CD14-positive monocyte (primary cell): ENCODE data around the gene CTTN. TPM values are rescaled to one million over a fixed set of nuclear protein-coding genes. Genes with fewer than 3 reads are reported as not detected.

ENCODE experiments used
- DNase-seq, 3 donors: peaks; one replicate each; pipeline ENCODE4 v3.0.0-alpha.2; 2011 to 2022
- H2AFZ ChIP-seq: 2 replicates; pipeline ENCODE4 v1.6.0; 2012; ENCODE audit warnings: mild to moderate bottlenecking, low read depth, low read length, inconsistent platforms; ENCODE audit not compliant: insufficient read depth, poor library complexity, severe bottlenecking
- H3K27ac ChIP-seq, 2 donors: 1 replicate in 1 of 2; 2 replicates in 1 of 2; pipeline ENCODE4 v1.5.1; 2012 to 2013; ENCODE audit warnings: low read length in 2 of 2, control low read depth in 1 of 2, inconsistent platforms in 1 of 2, low read depth in 1 of 2, mild to moderate bottlenecking in 1 of 2
- H3K27me3 ChIP-seq, 2 donors: one replicate each; pipeline versions ENCODE4 v1.6.0 to v1.6.1; 2011 to 2013; ENCODE audit warnings: low read length in 2 of 2; ENCODE audit not compliant: control insufficient read depth in 2 of 2, insufficient read depth in 2 of 2
- H3K36me3 ChIP-seq, 2 donors: replicated peaks in 1 of 2; 1 replicate in 1 of 2; 2 replicates in 1 of 2; pipeline versions ENCODE4 v1.5.1 to v1.6.1; 2012 to 2013; ENCODE audit warnings: low read length in 2 of 2, control low read depth in 1 of 2, inconsistent platforms in 1 of 2, mild to moderate bottlenecking in 1 of 2; ENCODE audit not compliant: insufficient read depth in 2 of 2, control insufficient read depth in 1 of 2
- H3K4me1 ChIP-seq, 2 donors: 1 replicate in 1 of 2; 2 replicates in 1 of 2; pipeline versions ENCODE4 v1.5.1 to v1.6.1; 2012 to 2013; ENCODE audit warnings: low read length in 2 of 2, control low read depth in 1 of 2, inconsistent platforms in 1 of 2, mild to moderate bottlenecking in 1 of 2, moderate library complexity in 1 of 2; ENCODE audit not compliant: insufficient read depth in 2 of 2, control insufficient read depth in 1 of 2
- H3K4me2 ChIP-seq: replicated peaks from 2 replicates; pipeline ENCODE3; 2012; ENCODE audit warnings: low read length, moderate library complexity, mild to moderate bottlenecking; ENCODE audit not compliant: poor library complexity, severe bottlenecking; ENCODE audit errors: extremely low read depth
- H3K4me3 ChIP-seq, 3 experiments: fragments of 200-600 bp in 1 of 3; sonication (generic) in 1 of 3; replicated peaks in 1 of 3; 1 replicate in 2 of 3; 2 replicates in 1 of 3; pipeline ENCODE4 v1.5.1; 2011 to 2013; ENCODE audit warnings: low read length in 3 of 3, mild to moderate bottlenecking in 3 of 3, control low read depth in 2 of 3, low read depth in 2 of 3, inconsistent platforms in 1 of 3, moderate library complexity in 1 of 3
- H3K79me2 ChIP-seq: 2 replicates; pipeline ENCODE4 v1.6.0; 2012; ENCODE audit warnings: mild to moderate bottlenecking, control low read depth, inconsistent platforms, low read length, moderate library complexity; ENCODE audit not compliant: insufficient read depth
- H3K9ac ChIP-seq: 2 replicates; pipeline ENCODE4 v1.6.0; 2017; ENCODE audit warnings: low read length, mild to moderate bottlenecking; ENCODE audit not compliant: insufficient read depth, poor library complexity, severe bottlenecking
- H3K9me3 ChIP-seq, 2 donors: replicated peaks in 1 of 2; 1 replicate in 1 of 2; 2 replicates in 1 of 2; pipeline versions ENCODE4 v1.5.1 to v1.6.1; 2012 to 2013; ENCODE audit warnings: low read length in 2 of 2, control low read depth in 1 of 2; ENCODE audit not compliant: control insufficient read depth in 1 of 2, insufficient read depth in 1 of 2
- H4K20me1 ChIP-seq: 2 replicates; pipeline ENCODE4 v1.6.0; 2012; ENCODE audit warnings: mild to moderate bottlenecking, low read length, control low read depth, moderate library complexity; ENCODE audit not compliant: insufficient read depth
- H3K27ac Mint-ChIP-seq, 7 donors: one replicate each; pipeline ENCODE4 v1.8.0; 2020; ENCODE audit warnings: mild to moderate bottlenecking in 7 of 7, mixed read lengths in 7 of 7, moderate library complexity in 6 of 7, inconsistent platforms in 2 of 7
- H3K27me3 Mint-ChIP-seq, 3 donors: one replicate each; pipeline ENCODE4 v1.8.0; 2021 to 2022; ENCODE audit warnings: low read depth in 3 of 3, mild to moderate bottlenecking in 3 of 3, mixed read lengths in 3 of 3, moderate library complexity in 3 of 3, inconsistent platforms in 1 of 3
- H3K36me3 Mint-ChIP-seq, 2 donors: one replicate each; pipeline ENCODE4 v1.8.0; 2020; ENCODE audit warnings: mixed read lengths in 2 of 2, inconsistent platforms in 1 of 2, mild to moderate bottlenecking in 1 of 2
- H3K4me1 Mint-ChIP-seq: one replicate; pipeline ENCODE4 v1.8.0; 2020; ENCODE audit warnings: mild to moderate bottlenecking, mixed read lengths
- H3K4me3 Mint-ChIP-seq, 2 donors: one replicate each; pipeline ENCODE4 v1.8.0; 2020; ENCODE audit warnings: mild to moderate bottlenecking in 2 of 2, mixed read lengths in 2 of 2, moderate library complexity in 1 of 2
- H3K9me3 Mint-ChIP-seq, 7 donors: one replicate each; pipeline ENCODE4 v1.8.0; 2020 to 2022; ENCODE audit warnings: mixed read lengths in 7 of 7, mild to moderate bottlenecking in 6 of 7, moderate library complexity in 6 of 7, inconsistent platforms in 2 of 7
- WGBS: methylation state at CpG from one replicate; pipeline ENCODE4 v1.1.5; 2013; ENCODE audit warnings: missing lambda C conversion rate; ENCODE audit not compliant: insufficient coverage; 5-methylcytosine and 5-hydroxymethylcytosine counted together
- intact Hi-C, 2 donors: fragments of 100-400 bp; cut with micrococcal nuclease; formaldehyde crosslinking; loops; one replicate each; pipeline versions ENCODE4 v1.15.0 to v1.15.1; 2023
- polyA plus RNA-seq, 3 donors: library from polyadenylated mRNA; depleted of rRNA in 1 of 3; unstranded in 2 of 3; stranded (reverse) in 1 of 3; fragments of 300-500 nt in 2 of 3; fragments of >200 nt in 1 of 3; fragmentation: Illumina TruSeq in 2 of 3; gene quantifications; 1 replicate in 2 of 3; 2 replicates in 1 of 3; pipeline ENCODE4 v1.2.3, GENCODE V29; 2012 to 2021
- TF ChIP-seq, protein P1 (sequence below): fragments of 200-600 bp; IDR thresholded peaks from one replicate; pipeline ENCODE4 v1.8.0; 2022; ENCODE audit warnings: antibody characterized with exemption, mild to moderate bottlenecking

The CTTN gene
- polyA plus RNA-seq, 3 donors = 0.05 to 0.11 TPM; not detected in 1

DNA sequence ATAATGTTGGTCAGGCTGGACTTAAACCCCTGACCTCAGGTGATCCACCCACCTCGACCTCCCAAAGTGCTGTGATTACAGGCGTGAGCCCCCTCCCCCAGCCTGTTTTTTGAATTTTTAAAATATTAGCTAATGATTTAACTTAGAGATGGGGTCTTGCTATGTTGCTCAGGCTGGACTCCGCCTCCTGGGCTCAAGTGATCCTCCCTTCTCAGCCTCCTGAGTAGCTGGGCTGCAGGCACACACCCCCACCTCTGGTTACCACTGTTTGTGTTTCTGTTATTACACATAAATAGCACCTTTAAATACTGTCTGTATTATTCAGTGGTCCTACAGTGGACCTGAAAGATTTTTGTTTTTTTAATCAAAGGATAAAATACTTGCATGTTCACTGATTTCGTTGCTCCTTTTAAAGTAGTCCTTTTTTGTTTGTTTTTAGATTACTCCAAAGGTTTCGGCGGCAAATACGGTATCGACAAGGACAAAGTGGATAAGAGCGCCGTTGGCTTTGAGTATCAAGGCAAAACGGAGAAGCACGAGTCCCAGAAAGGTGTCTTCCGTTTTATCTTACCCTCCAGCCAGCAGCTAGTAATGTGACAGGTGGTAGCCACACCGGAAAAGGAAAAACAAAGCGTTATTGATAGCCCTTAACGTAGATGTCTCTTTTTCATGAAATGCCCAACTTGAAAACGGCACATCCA, 21.1 kb downstream of the CTTN start:
- H3K4me3 Mint-ChIP-seq = peak overlapping the region in 1 of 2 donors; percentile 72
- no peak overlapping the region for H3K27ac Mint-ChIP-seq
- Histone ChIP-seq H3K79me2 (no peaks in the 10 kb centered on the region), H3K4me2 (no peak overlapping the region), H3K4me3 (no peak overlapping the region), H3K27me3 (peaks cover 15 to 97% of the 10 kb centered on the region in 2 donors), H3K9me3 (peaks cover 0 to 6% of the 10 kb centered on the region in 2 donors), H3K9ac (no peak overlapping the region), H4K20me1 (peaks cover 8% of the 10 kb centered on the region), H3K4me1 (peaks cover 22 to 26% of the 10 kb centered on the region in 2 donors), H3K36me3 (no peaks in the 10 kb centered on the region), H3K27ac (no peak overlapping the region), H2AFZ (no peak overlapping the region)
- intact Hi-C loops = loop anchor here in 1 of 2 donors (10.0 kb wide), 1 partner anchor 215 kb away; the partner anchor contains the start of gene FADD
- H3K9me3 Mint-ChIP-seq = peaks cover 0 to 9% (median 5%) of the 10 kb centered on the region in 7 donors
- H3K36me3 Mint-ChIP-seq = no peaks in the 10 kb centered on the region
- no peak for DNase-seq
- peaks cover 25% of the 10 kb centered on the region for H3K4me1 Mint-ChIP-seq
- 97% methylated on average over 13 of the region's 17 CpGs for WGBS
- TF ChIP-seq, protein P1, sequence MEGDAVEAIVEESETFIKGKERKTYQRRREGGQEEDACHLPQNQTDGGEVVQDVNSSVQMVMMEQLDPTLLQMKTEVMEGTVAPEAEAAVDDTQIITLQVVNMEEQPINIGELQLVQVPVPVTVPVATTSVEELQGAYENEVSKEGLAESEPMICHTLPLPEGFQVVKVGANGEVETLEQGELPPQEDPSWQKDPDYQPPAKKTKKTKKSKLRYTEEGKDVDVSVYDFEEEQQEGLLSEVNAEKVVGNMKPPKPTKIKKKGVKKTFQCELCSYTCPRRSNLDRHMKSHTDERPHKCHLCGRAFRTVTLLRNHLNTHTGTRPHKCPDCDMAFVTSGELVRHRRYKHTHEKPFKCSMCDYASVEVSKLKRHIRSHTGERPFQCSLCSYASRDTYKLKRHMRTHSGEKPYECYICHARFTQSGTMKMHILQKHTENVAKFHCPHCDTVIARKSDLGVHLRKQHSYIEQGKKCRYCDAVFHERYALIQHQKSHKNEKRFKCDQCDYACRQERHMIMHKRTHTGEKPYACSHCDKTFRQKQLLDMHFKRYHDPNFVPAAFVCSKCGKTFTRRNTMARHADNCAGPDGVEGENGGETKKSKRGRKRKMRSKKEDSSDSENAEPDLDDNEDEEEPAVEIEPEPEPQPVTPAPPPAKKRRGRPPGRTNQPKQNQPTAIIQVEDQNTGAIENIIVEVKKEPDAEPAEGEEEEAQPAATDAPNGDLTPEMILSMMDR = no peak
- H3K27me3 Mint-ChIP-seq = peaks cover 82 to 100% (median 94%) of the 10 kb centered on the region in 3 donors

DNA sequence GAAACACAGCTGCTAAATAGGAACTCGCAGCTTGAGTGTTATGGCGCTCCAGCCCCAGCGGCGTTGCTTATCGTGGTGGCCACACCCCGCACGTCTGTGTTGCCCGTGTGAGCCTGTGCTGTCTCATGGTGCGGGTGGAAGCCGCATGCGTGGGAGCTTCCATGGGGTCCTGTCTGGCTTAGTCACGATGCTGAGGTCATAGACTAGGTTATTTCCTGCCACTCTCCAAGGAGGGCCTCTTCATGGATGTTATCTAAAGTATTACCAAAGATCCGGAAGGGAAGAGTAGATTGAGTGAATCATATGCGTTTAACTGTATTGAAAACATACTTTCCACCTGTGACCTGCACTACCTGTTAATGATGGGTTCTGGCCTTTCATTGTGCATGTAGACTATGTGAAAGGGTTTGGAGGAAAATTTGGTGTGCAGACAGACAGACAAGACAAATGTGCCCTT, 21.7 kb downstream of the CTTN start:
- Histone ChIP-seq H3K27ac (no peak overlapping the region), H3K36me3 (no peaks in the 10 kb centered on the region), H2AFZ (no peak overlapping the region), H3K9ac (no peak overlapping the region), H3K27me3 (peaks cover 15 to 97% of the 10 kb centered on the region in 2 donors), H4K20me1 (peaks cover 8% of the 10 kb centered on the region), H3K4me2 (no peak overlapping the region), H3K4me1 (peaks cover 24 to 26% of the 10 kb centered on the region in 2 donors), H3K4me3 (no peak overlapping the region), H3K79me2 (no peaks in the 10 kb centered on the region), H3K9me3 (peaks cover 0 to 6% of the 10 kb centered on the region in 2 donors)
- H3K4me3 Mint-ChIP-seq = peak overlapping the region in 1 of 2 donors; percentile 72
- H3K27me3 Mint-ChIP-seq = peaks cover 80 to 100% (median 94%) of the 10 kb centered on the region in 3 donors
- H3K27ac Mint-ChIP-seq = no peak overlapping the region
- H3K36me3 Mint-ChIP-seq = no peaks in the 10 kb centered on the region
- intact Hi-C loops = loop anchor here in 1 of 2 donors (10.0 kb wide), 1 partner anchor 215 kb away; the partner anchor contains the start of gene FADD
- 90% methylated on average over 12 of the region's 14 CpGs for WGBS
- H3K4me1 Mint-ChIP-seq = peaks cover 24% of the 10 kb centered on the region
- DNase-seq = no peak
- peaks cover 0 to 9% (median 5%) of the 10 kb centered on the region in 7 donors for H3K9me3 Mint-ChIP-seq
- TF ChIP-seq, protein P1 = no peak
